ENCODE measurements around the gene HIP1. TPM values are rescaled to one million over a fixed set of nuclear protein-coding genes. Genes with fewer than 3 reads are reported as not detected.
"Not testable (repeated sequence)": the region's sequence is repeated elsewhere in the genome, so short reads cannot be mapped to it uniquely, and the experiment has no call there.

The HIP1 gene
- total RNA-seq, 2 experiments from 2014 or later = 2.2 to 2.8 TPM

- Mint-ChIP-seq H3K36me3 (ENCODE audit: low read depth) (no peaks in the 10 kb centered on the region), H3K27me3 (no peaks in the 10 kb centered on the region), H3K9me3 (no peaks in the 10 kb centered on the region), H3K4me1 (peaks cover 5% of the 10 kb centered on the region), H3K4me3 (no peak overlapping the region), H3K27ac (no peak overlapping the region)
- ChIA-PET CTCF (no interaction called here), POLR2A (no interaction called here)
- DNase-seq = no peak
Observed at GRCh38 chr7:75571209-75571608, 167.5 kb downstream of the HIP1 start.

GRCh38 chr7:75569629-75570282, 169.0 kb downstream of the HIP1 start:
- H3K4me3 Mint-ChIP-seq; H3K9me3 Mint-ChIP-seq; H3K36me3 Mint-ChIP-seq (ENCODE audit: low read depth); POLR2A ChIA-PET; H3K4me1 Mint-ChIP-seq; H3K27ac Mint-ChIP-seq; H3K27me3 Mint-ChIP-seq; DNase-seq: not testable (repeated sequence)
- CTCF ChIA-PET = interaction anchor here (0.6 to 1.9 kb wide), 3 partner anchors 11 to 824 kb away, joined by 3 to 5 read pairs (median 3); no protein-coding TSS in a partner anchor

- DNase-seq = no peak
- POLR2A ChIA-PET = no interaction called here
- Mint-ChIP-seq H3K9me3 (peaks cover 3% of the 10 kb centered on the region), H3K36me3 (ENCODE audit: low read depth) (no peaks in the 10 kb centered on the region), H3K4me1 (peaks cover 1% of the 10 kb centered on the region), H3K4me3 (no peak overlapping the region), H3K27ac (no peak overlapping the region), H3K27me3 (no peaks in the 10 kb centered on the region)
- CTCF ChIA-PET = interaction anchor here (1.0 to 1.9 kb wide), 4 partner anchors 11 to 265 kb away, joined by 3 to 5 read pairs (median 3); no protein-coding TSS in a partner anchor
Observed at GRCh38 chr7:75567948-75568595, 170.7 kb downstream of the HIP1 start.

GRCh38 chr7:75565132-75565837, 173.5 kb downstream of the HIP1 start:
- Mint-ChIP-seq H3K27ac (peak overlapping the region; percentile 62), H3K4me1 (peaks cover 1% of the 10 kb centered on the region), H3K27me3 (no peaks in the 10 kb centered on the region), H3K4me3 (no peak overlapping the region), H3K36me3 (ENCODE audit: low read depth) (peaks cover 3% of the 10 kb centered on the region), H3K9me3 (peaks cover 13% of the 10 kb centered on the region)
- ChIA-PET POLR2A (no interaction called here), CTCF (interaction anchor here (0.7 to 1.9 kb wide), 5 partner anchors 10 to 197 kb away, joined by 3 to 5 read pairs (median 3); no protein-coding TSS in a partner anchor)
- no peak for DNase-seq

- Mint-ChIP-seq H3K36me3 (ENCODE audit: low read depth) (peaks cover 3% of the 10 kb centered on the region), H3K27ac (no peak overlapping the region), H3K4me1 (peaks cover 1% of the 10 kb centered on the region), H3K27me3 (no peaks in the 10 kb centered on the region), H3K9me3 (peaks cover 13% of the 10 kb centered on the region), H3K4me3 (no peak overlapping the region)
- DNase-seq = no peak
- ChIA-PET CTCF (interaction anchor here (0.6 to 1.6 kb wide), 3 partner anchors 10 to 97 kb away, joined by 3 to 5 read pairs (median 5); no protein-coding TSS in a partner anchor), POLR2A (no interaction called here)
Observed at GRCh38 chr7:75563171-75563570, 175.6 kb downstream of the HIP1 start.

GRCh38 chr7:75559976-75560365, 178.8 kb downstream of the HIP1 start:
- ChIA-PET CTCF (interaction anchor here (1.5 to 1.6 kb wide), 2 partner anchors 12 to 18 kb away, joined by 4 read pairs; no protein-coding TSS in a partner anchor), POLR2A (no interaction called here)
- H3K27ac Mint-ChIP-seq = no peak overlapping the region
- H3K4me1 Mint-ChIP-seq = no peaks in the 10 kb centered on the region
- H3K4me3 Mint-ChIP-seq = no peak overlapping the region
- H3K9me3 Mint-ChIP-seq = peaks cover 13% of the 10 kb centered on the region
- peaks cover 3% of the 10 kb centered on the region for H3K36me3 Mint-ChIP-seq (ENCODE audit: low read depth)
- DNase-seq = no peak
- H3K27me3 Mint-ChIP-seq = no peaks in the 10 kb centered on the region

- no peaks in the 10 kb centered on the region for H3K4me1 Mint-ChIP-seq
- H3K4me3 Mint-ChIP-seq = no peak overlapping the region
- H3K27me3 Mint-ChIP-seq = no peaks in the 10 kb centered on the region
- no peak overlapping the region for H3K27ac Mint-ChIP-seq
- DNase-seq = no peak
- CTCF ChIA-PET = interaction anchor here (1.4 to 1.6 kb wide), 3 partner anchors 10 to 17 kb away, joined by 3 to 4 read pairs (median 4); no protein-coding TSS in a partner anchor
- H3K36me3 Mint-ChIP-seq (ENCODE audit: low read depth) = peaks cover 3% of the 10 kb centered on the region
- H3K9me3 Mint-ChIP-seq = peaks cover 13% of the 10 kb centered on the region
- POLR2A ChIA-PET = no interaction called here
Observed at GRCh38 chr7:75559355-75559975, 179.3 kb downstream of the HIP1 start.

GRCh38 chr7:75556835-75557234, 181.9 kb downstream of the HIP1 start:
- H3K36me3 Mint-ChIP-seq (ENCODE audit: low read depth); H3K4me1 Mint-ChIP-seq; H3K9me3 Mint-ChIP-seq; H3K27ac Mint-ChIP-seq; H3K27me3 Mint-ChIP-seq; H3K4me3 Mint-ChIP-seq; DNase-seq; POLR2A ChIA-PET: not testable (repeated sequence)
- CTCF ChIA-PET = interaction anchor here (0.6 to 1.0 kb wide), 3 partner anchors 19 to 50 kb away, joined by 3 to 5 read pairs (median 4); no protein-coding TSS in a partner anchor

GRCh38 chr7:75555736-75556135, 183.0 kb downstream of the HIP1 start:
- DNase-seq = no peak
- Mint-ChIP-seq H3K4me3 (no peak overlapping the region), H3K9me3 (no peaks in the 10 kb centered on the region), H3K27me3 (no peaks in the 10 kb centered on the region), H3K36me3 (ENCODE audit: low read depth) (no peaks in the 10 kb centered on the region), H3K4me1 (no peaks in the 10 kb centered on the region), H3K27ac (no peak overlapping the region)
- ChIA-PET CTCF (interaction anchor here (1.2 to 1.7 kb wide), 2 partner anchors 9 to 13 kb away, joined by 4 to 5 read pairs; no protein-coding TSS in a partner anchor), POLR2A (no interaction called here)

- Mint-ChIP-seq H3K4me3 (no peak overlapping the region), H3K9me3 (no peaks in the 10 kb centered on the region), H3K4me1 (no peaks in the 10 kb centered on the region), H3K27ac (no peak overlapping the region), H3K27me3 (no peaks in the 10 kb centered on the region), H3K36me3 (ENCODE audit: low read depth) (no peaks in the 10 kb centered on the region)
- DNase-seq = no peak
- ChIA-PET CTCF (no interaction called here), POLR2A (no interaction called here)
Observed at GRCh38 chr7:75546237-75547015, 192.3 kb downstream of the HIP1 start.

GRCh38 chr7:75537731-75538130, 201.0 kb downstream of the HIP1 start:
- no peak for DNase-seq
- H3K27ac Mint-ChIP-seq = no peak overlapping the region
- ChIA-PET CTCF (interaction anchor here (1.3 kb wide), 1 partner anchor 19 kb away, joined by 5 read pairs; no protein-coding TSS in a partner anchor), POLR2A (no interaction called here)
- H3K9me3 Mint-ChIP-seq = no peaks in the 10 kb centered on the region
- peaks cover 3% of the 10 kb centered on the region for H3K4me1 Mint-ChIP-seq
- peaks cover 2% of the 10 kb centered on the region for H3K27me3 Mint-ChIP-seq
- H3K36me3 Mint-ChIP-seq (ENCODE audit: low read depth) = no peaks in the 10 kb centered on the region
- H3K4me3 Mint-ChIP-seq = no peak overlapping the region

- POLR2A ChIA-PET = no interaction called here
Observed at GRCh38 chr7:75536940-75537538, 201.7 kb downstream of the HIP1 start.

More at GRCh38 chr7:75536940-75537538, 201.7 kb downstream of the HIP1 start:
- CTCF ChIA-PET = interaction anchor here (1.0 to 1.3 kb wide), 2 partner anchors 20 to 25 kb away, joined by 4 to 5 read pairs; no protein-coding TSS in a partner anchor
- Mint-ChIP-seq H3K27me3 (peaks cover 2% of the 10 kb centered on the region), H3K9me3 (no peaks in the 10 kb centered on the region), H3K27ac (no peak overlapping the region), H3K4me3 (no peak overlapping the region), H3K36me3 (ENCODE audit: low read depth) (no peaks in the 10 kb centered on the region), H3K4me1 (peaks cover 3% of the 10 kb centered on the region)
- no peak for DNase-seq
